ENCODE results near the gene EIF3I. TPM values are rescaled to one million over a fixed set of nuclear protein-coding genes. Genes with fewer than 3 reads are reported as not detected.

The EIF3I gene
- total RNA-seq, 2 donors from 2014 or later = 117 to 131 TPM

Other genes starting within 250 kb of the EIF3I start
- gene KHDRBS1, start 208.5 kb upstream of the EIF3I start, total RNA-seq = 10 to 100 TPM; 68.8 to 71.5 TPM
- gene TMEM39B, start 149.5 kb upstream of the EIF3I start, total RNA-seq = 10 to 100 TPM; 11.5 to 14.5 TPM
- 10 to 100 TPM; 60.7 to 66.3 TPM for gene KPNA6, start 114.4 kb upstream of the EIF3I start, total RNA-seq
- gene TXLNA, start 42.7 kb upstream of the EIF3I start, total RNA-seq = 10 to 100 TPM; 44.8 to 45.3 TPM
- gene CCDC28B, start 21.8 kb upstream of the EIF3I start, total RNA-seq = 1 to 10 TPM; 7.5 to 8.3 TPM
- gene IQCC, start 16.7 kb upstream of the EIF3I start, total RNA-seq = 1 to 10 TPM in 1 of 2 donors, under 1 TPM in 1; 0.33 to 1.1 TPM
- not detected for gene DCDC2B, start 13.3 kb upstream of the EIF3I start, total RNA-seq
- 10 to 100 TPM; 12.7 to 15.9 TPM for gene TMEM234, start 54 bp upstream of the EIF3I start, total RNA-seq
- gene FAM167B, start 24.8 kb downstream of the EIF3I start, total RNA-seq = 1 to 10 TPM; 8.6 to 9.2 TPM
- 1 to 10 TPM; 1.1 to 1.3 TPM for gene LCK, start 28.9 kb downstream of the EIF3I start, total RNA-seq
- gene HDAC1, start 69.7 kb downstream of the EIF3I start, total RNA-seq = 10 to 100 TPM; 36.6 to 40.8 TPM
- gene MARCKSL1, start 113.8 kb downstream of the EIF3I start, total RNA-seq = 10 to 100 TPM; 40.9 to 43.9 TPM
- gene FAM229A, start 140.1 kb downstream of the EIF3I start, total RNA-seq = 1 to 10 TPM; 4.4 to 5.4 TPM
- 1 to 10 TPM; 2.6 to 3.9 TPM for gene TSSK3, start 140.1 kb downstream of the EIF3I start, total RNA-seq
- 10 to 100 TPM; 37.2 to 42.5 TPM for gene BSDC1, start 172.0 kb downstream of the EIF3I start, total RNA-seq
- not detected for gene ZBTB8B, start 242.7 kb downstream of the EIF3I start, total RNA-seq